NB4 (cell line): Measurements from ENCODE around the gene L2HGDH.

ENCODE experiments used
- DNase-seq: peaks from one replicate; pipeline ENCODE4 v3.0.0; 2010; ENCODE audit warnings: low read depth
- H3K4me3 ChIP-seq: one replicate; pipeline ENCODE4 v1.5.1; 2011; ENCODE audit warnings: mild to moderate bottlenecking, low read depth, low read length, moderate library complexity
- MAX ChIP-seq: IDR thresholded peaks from 2 replicates; pipeline ENCODE4 v1.6.1; 2011; ENCODE audit warnings: low read depth, low read length
- MYC ChIP-seq: IDR thresholded peaks from 2 replicates; pipeline ENCODE4 v1.6.1; 2011; ENCODE audit warnings: low read depth, low read length
- POLR2A ChIP-seq: IDR thresholded peaks from 2 replicates; pipeline ENCODE4 v1.6.1; 2011; ENCODE audit warnings: mild to moderate bottlenecking; ENCODE audit not compliant: insufficient read length; ENCODE audit errors: extremely low read depth
- TF ChIP-seq, protein P1 (sequence below): IDR thresholded peaks from one replicate; pipeline ENCODE4 v1.5.1; 2012; ENCODE audit warnings: low read depth, low read length

Gene L2HGDH

DNA sequence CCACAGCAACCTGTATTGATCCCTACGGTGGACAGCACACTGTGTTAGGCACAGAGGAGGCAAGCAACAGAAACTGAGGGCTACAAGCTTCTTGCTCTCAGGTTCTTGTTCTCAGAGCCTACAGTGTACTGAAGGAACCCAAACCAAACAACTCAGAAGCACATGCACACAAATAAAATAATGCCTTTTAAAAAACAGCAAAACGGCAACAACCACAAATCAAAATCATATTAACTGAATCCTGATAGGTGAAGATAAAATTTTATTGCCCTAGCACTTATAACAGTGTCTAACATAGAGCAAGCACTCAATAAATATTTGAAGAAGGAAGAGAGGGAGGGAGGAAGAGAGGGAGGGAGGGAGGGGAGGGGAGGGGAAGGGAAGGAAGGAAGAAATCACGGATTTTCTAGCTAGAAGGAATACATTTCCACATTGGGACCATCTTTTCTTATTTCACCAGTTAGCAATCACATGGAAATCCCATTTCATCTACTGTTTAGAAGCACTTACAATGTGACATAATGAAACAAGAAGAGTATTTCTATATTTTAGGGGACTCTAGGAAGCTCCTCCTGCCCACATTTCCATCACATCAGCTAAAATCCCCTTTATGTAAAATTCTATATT lies 27.3 kb upstream of the L2HGDH start:
- H3K4me3 ChIP-seq = no peak overlapping the region
- no peak for DNase-seq
- TF ChIP-seq MYC (no peak), MAX (no peak), POLR2A (no peak)
- TF ChIP-seq, protein P1, sequence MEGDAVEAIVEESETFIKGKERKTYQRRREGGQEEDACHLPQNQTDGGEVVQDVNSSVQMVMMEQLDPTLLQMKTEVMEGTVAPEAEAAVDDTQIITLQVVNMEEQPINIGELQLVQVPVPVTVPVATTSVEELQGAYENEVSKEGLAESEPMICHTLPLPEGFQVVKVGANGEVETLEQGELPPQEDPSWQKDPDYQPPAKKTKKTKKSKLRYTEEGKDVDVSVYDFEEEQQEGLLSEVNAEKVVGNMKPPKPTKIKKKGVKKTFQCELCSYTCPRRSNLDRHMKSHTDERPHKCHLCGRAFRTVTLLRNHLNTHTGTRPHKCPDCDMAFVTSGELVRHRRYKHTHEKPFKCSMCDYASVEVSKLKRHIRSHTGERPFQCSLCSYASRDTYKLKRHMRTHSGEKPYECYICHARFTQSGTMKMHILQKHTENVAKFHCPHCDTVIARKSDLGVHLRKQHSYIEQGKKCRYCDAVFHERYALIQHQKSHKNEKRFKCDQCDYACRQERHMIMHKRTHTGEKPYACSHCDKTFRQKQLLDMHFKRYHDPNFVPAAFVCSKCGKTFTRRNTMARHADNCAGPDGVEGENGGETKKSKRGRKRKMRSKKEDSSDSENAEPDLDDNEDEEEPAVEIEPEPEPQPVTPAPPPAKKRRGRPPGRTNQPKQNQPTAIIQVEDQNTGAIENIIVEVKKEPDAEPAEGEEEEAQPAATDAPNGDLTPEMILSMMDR = no peak

DNA sequence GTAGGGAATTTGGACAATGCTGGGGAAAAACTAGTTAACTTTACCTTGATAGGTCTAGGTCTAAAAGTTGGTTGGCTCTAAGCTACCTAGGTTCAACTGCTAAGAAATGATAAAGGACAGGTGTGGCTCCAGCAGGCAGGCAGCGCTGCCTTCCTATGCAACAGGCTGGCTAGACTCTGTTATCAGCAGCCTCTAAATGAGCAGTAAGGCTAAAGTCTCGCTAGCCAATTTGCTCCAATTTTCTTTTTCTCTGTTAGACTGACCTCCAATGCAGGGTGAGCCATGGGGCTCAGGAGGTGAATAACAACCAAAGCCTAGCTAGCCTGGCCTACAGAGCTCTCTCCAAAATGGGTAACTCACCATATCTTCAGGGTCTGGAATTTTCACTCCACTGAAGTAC lies 26.6 kb upstream of the L2HGDH start:
- H3K4me3 ChIP-seq = no peak overlapping the region
- TF ChIP-seq MAX = no peak
- TF ChIP-seq MYC = no peak
- TF ChIP-seq POLR2A = no peak
- TF ChIP-seq, protein P1 = no peak
- no peak for DNase-seq

- DNase-seq = peak; percentile 45
- no peak for TF ChIP-seq POLR2A
- TF ChIP-seq, protein P1 = no peak
- no peak overlapping the region for H3K4me3 ChIP-seq
Observed at GRCh38 chr14:50335989-50336824, 24.2 kb upstream of the L2HGDH start.

GRCh38 chr14:50335389-50335788 lies 23.4 kb upstream of the L2HGDH start:
- H3K4me3 ChIP-seq = no peak overlapping the region
- TF ChIP-seq, protein P1 = no peak
- TF ChIP-seq POLR2A (no peak), MAX (no peak), MYC (no peak)
- no peak for DNase-seq

DNA sequence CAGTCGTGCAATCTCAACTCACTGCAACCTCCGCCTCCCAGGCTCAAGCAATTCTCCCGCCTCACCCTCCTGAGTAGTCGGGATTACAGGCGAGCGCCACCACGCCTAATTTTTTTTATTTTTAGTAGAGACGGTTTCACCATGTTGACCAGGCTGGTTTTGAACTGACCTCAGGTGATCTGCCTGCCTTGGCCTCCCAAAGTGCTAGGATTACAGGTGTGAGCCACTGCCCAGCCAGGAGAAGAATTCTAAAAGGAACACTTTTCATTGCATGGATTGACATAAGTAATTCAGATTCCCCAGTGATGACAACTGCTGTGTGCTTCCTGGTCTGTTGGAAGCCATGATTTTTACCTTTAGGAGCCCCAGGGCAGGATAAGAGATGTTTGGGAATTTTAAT lies 22.2 kb upstream of the L2HGDH start:
- TF ChIP-seq MYC (no peak), MAX (no peak), POLR2A (no peak)
- TF ChIP-seq, protein P1 = no peak
- no peak for DNase-seq
- no peak overlapping the region for H3K4me3 ChIP-seq
